ENCODE data around the gene ST6GALNAC2. TPM values are rescaled to one million over a fixed set of nuclear protein-coding genes. Genes with fewer than 3 reads are reported as not detected.

ST6GALNAC2 gene
- total RNA-seq, 2 donors from 2014 or later, result 6.9 to 10.1 TPM

DNA sequence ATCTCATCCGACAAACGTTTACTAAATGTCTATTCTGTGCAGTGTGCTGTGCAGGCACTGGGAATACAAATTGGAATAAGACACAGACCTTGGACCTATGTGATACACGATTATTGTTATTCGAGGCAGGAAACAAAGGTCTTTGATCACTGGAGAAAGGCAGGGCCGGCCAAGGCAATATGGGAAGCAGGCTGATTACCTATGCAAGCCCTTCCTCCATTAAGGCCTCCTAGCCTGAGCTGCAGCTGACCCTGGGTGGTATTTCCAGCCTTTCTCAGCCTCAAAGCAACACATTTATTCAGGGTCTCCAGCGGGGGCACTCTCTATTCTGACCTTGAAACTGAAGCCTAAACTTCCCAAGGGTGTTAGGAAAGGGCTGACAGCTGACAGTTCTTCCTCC lies 44.5 kb upstream of the ST6GALNAC2 start:
- H3K4me3 ChIP-seq, result no peak overlapping the region
- ATAC-seq, result no peak
- WGBS, 2 donors, result 61 to 73% methylated on average over 6 of the region's 6 CpGs
- no peaks in the 10 kb centered on the region for H3K4me1 ChIP-seq
- intact Hi-C loops (cut with DNase I), result no loop called here
- H3K27ac ChIP-seq, result no peak overlapping the region
- no peak for DNase-seq
- no peaks in the 10 kb centered on the region for H3K9me3 ChIP-seq
- H3K27me3 ChIP-seq, result no peaks in the 10 kb centered on the region
- no peaks in the 10 kb centered on the region for H3K36me3 ChIP-seq (replicated peaks in 1 of 2; ENCODE audit: insufficient read depth in 1 of 2, low read depth in 2 of 2)
- no peak for TF ChIP-seq POLR2A (IDR thresholded peaks at IDR 0.05)
- TF ChIP-seq, protein P1, sequence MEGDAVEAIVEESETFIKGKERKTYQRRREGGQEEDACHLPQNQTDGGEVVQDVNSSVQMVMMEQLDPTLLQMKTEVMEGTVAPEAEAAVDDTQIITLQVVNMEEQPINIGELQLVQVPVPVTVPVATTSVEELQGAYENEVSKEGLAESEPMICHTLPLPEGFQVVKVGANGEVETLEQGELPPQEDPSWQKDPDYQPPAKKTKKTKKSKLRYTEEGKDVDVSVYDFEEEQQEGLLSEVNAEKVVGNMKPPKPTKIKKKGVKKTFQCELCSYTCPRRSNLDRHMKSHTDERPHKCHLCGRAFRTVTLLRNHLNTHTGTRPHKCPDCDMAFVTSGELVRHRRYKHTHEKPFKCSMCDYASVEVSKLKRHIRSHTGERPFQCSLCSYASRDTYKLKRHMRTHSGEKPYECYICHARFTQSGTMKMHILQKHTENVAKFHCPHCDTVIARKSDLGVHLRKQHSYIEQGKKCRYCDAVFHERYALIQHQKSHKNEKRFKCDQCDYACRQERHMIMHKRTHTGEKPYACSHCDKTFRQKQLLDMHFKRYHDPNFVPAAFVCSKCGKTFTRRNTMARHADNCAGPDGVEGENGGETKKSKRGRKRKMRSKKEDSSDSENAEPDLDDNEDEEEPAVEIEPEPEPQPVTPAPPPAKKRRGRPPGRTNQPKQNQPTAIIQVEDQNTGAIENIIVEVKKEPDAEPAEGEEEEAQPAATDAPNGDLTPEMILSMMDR (IDR thresholded peaks at IDR 0.05), result no peak

DNA sequence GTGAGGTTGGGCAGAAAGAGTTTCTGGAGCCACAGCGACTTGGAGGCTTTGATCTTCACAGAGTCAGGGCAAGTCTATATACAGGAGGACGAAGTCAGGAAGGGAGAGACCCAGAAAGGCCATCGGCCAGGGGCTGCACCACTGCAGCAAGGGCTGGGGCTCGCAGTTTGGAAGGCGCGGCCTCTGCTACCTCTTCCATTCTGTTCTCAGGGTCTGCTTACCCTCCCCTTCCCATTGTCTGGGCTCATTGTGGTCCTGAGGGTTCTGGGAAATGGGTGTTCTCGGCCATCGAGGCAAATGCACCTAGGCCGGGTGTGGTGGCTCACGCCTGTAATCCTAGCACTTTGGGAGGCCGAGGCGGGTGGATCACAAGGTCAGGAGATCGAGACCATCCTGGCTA lies 41.9 kb upstream of the ST6GALNAC2 start:
- DNase-seq (no peak), ATAC-seq (no peak)
- TF ChIP-seq, protein P1 (IDR thresholded peaks at IDR 0.05), result no peak
- TF ChIP-seq POLR2A (IDR thresholded peaks at IDR 0.05), result no peak
- Histone ChIP-seq H3K36me3 (replicated peaks in 1 of 2; ENCODE audit: insufficient read depth in 1 of 2, low read depth in 2 of 2) (no peaks in the 10 kb centered on the region), H3K27ac (no peak overlapping the region), H3K4me1 (peaks cover 3% of the 10 kb centered on the region), H3K9me3 (no peaks in the 10 kb centered on the region), H3K27me3 (no peaks in the 10 kb centered on the region), H3K4me3 (no peak overlapping the region)
- 79 to 91% methylated on average over 4 to 13 of the region's 13 CpGs for WGBS, 2 donors
- intact Hi-C loops (cut with DNase I), result loop anchor here (5.0 kb wide), 1 partner anchor 105 kb away; no protein-coding TSS in a partner anchor

DNA sequence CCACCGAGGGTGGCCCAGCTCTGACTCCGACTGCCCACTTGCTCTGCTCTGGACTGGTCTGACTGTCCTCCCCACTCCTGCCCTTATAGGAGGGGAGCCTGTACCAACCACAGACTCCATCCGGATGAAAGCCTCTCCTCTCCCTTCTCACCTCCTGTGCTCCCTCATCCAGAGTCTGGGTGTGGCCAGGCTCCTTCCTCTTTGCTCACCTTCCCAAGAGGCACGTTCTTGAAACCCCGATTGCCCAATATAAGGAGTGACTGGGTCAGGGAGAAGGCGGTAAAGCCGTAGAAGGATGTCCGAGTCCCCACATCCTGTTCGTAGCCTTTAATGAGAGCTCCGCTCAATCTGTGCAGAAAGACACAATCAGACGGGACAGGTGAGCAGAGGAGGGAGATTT lies 40.8 kb upstream of the ST6GALNAC2 start:
- Histone ChIP-seq H3K27ac (no peak overlapping the region), H3K9me3 (no peaks in the 10 kb centered on the region), H3K27me3 (no peaks in the 10 kb centered on the region), H3K36me3 (replicated peaks in 1 of 2; ENCODE audit: insufficient read depth in 1 of 2, low read depth in 2 of 2) (no peaks in the 10 kb centered on the region), H3K4me3 (no peak overlapping the region), H3K4me1 (peaks cover 3% of the 10 kb centered on the region)
- DNase-seq (no peak), ATAC-seq (no peak)
- intact Hi-C loops (cut with DNase I), result loop anchor here (5.0 kb wide), 1 partner anchor 104 kb away; no protein-coding TSS in a partner anchor
- TF ChIP-seq, protein P1 (IDR thresholded peaks at IDR 0.05), result no peak
- no peak for TF ChIP-seq POLR2A (IDR thresholded peaks at IDR 0.05)
- WGBS, 2 donors, result 42 to 68% methylated on average over 9 to 11 of the region's 11 CpGs

DNA sequence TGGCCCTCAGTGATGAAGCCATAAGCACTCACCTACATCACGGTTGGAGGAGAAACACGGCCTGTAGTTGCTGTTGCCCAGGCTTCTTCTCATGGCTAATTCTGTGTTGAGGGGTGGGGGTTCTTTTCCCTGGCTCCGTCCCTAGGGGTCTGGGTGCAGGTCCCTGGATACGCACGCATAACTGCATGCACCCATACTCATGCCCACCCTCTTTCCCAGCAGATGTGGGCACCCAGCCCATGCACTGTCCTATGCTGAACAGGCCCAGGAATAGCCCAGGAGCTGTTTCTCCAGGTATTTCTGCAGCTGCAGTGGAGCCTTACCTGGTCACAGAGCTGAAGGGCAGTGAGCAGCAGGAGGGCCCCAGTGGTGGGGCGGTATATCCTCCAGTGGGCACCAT lies 39.8 kb upstream of the ST6GALNAC2 start:
- no peaks in the 10 kb centered on the region for H3K27me3 ChIP-seq
- intact Hi-C loops (cut with DNase I), result loop anchor here (5.0 kb wide), 1 partner anchor 103 kb away; no protein-coding TSS in a partner anchor

More for the DNA sequence above, 39.8 kb upstream of the ST6GALNAC2 start:
- peaks cover 3% of the 10 kb centered on the region for H3K4me1 ChIP-seq
- TF ChIP-seq, protein P1 (IDR thresholded peaks at IDR 0.05), result no peak
- TF ChIP-seq POLR2A (IDR thresholded peaks at IDR 0.05), result no peak
- H3K9me3 ChIP-seq, result no peaks in the 10 kb centered on the region
- H3K4me3 ChIP-seq, result no peak overlapping the region
- ATAC-seq, result no peak
- no peaks in the 10 kb centered on the region for H3K36me3 ChIP-seq (replicated peaks in 1 of 2; ENCODE audit: insufficient read depth in 1 of 2, low read depth in 2 of 2)
- no peak for DNase-seq
- no peak overlapping the region for H3K27ac ChIP-seq
- 63 to 72% methylated on average over 5 to 6 of the region's 6 CpGs for WGBS, 2 donors
